Measurements from ENCODE around the gene PLEKHN1. TPM values are rescaled to one million over a fixed set of nuclear protein-coding genes. Genes with fewer than 3 reads are reported as not detected.

Gene PLEKHN1, protein sequence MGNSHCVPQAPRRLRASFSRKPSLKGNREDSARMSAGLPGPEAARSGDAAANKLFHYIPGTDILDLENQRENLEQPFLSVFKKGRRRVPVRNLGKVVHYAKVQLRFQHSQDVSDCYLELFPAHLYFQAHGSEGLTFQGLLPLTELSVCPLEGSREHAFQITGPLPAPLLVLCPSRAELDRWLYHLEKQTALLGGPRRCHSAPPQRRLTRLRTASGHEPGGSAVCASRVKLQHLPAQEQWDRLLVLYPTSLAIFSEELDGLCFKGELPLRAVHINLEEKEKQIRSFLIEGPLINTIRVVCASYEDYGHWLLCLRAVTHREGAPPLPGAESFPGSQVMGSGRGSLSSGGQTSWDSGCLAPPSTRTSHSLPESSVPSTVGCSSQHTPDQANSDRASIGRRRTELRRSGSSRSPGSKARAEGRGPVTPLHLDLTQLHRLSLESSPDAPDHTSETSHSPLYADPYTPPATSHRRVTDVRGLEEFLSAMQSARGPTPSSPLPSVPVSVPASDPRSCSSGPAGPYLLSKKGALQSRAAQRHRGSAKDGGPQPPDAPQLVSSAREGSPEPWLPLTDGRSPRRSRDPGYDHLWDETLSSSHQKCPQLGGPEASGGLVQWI
- not detected for polyA plus RNA-seq (2013, experiment 1 of 4)
- polyA plus RNA-seq (2013, experiment 2 of 4): 0.14 TPM
- polyA plus RNA-seq (2013, experiment 3 of 4): not detected
- 0.08 TPM for polyA plus RNA-seq (2013, experiment 4 of 4)

DNA sequence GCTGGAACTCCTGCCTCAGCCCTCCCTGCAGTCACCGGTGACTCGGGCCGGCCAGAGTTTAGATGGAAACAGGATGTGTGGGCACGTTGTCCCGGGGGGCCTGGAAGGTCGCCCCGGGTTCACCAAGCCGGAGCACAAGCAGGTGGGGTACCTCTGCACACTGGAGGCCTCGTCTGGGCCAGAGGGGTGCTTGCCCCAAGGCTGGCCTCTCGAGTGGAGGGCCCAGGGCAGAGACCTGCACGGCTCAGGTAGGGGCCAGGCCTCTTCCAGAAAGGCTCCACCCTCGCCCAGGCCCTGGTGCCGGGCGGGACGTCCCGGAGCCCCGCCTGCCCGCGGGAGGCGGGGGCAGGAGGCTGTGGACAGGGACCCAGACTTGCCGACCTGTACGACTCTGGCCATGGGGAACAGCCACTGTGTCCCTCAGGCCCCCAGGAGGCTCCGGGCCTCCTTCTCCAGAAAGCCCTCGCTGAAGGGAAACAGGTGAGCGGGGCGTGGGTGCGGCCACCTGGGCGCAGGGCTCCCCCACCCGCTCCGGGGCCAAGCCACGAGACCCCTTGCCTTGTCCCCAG lies at the start of gene PLEKHN1:
TSS of gene PLEKHN1 (plus strand) at position 348 of the 569 bp plus-strand sequence. CDS start at position 398, 50 bp downstream.
- peak within 1 kb of the TSS; percentile 36 for H3K4me3 ChIP-seq (ENCODE audit: insufficient read depth, low read depth, low read length)
- H3K27ac ChIP-seq (ENCODE audit: insufficient read depth, low read depth, low read length, poor library complexity, severe bottlenecking): no peak within 1 kb of the TSS
- H3K36me3 ChIP-seq (ENCODE audit: control insufficient read depth, insufficient read depth, low read length): peaks cover 5% of the 10 kb centered on the region
- peaks cover 9% of the 10 kb centered on the region for H3K4me1 ChIP-seq (ENCODE audit: control insufficient read depth, insufficient read depth, low read length)
- H3K9me3 ChIP-seq (ENCODE audit: control insufficient read depth, low read length): no peaks in the 10 kb centered on the region
- 23 to 24% methylated on average over 31 of the region's 31 CpGs for WGBS, 2 experiments
- H3K27me3 ChIP-seq (ENCODE audit: control insufficient read depth, insufficient read depth, low read length, poor library complexity, severe bottlenecking): peaks cover 67% of the 10 kb centered on the region

DNA sequence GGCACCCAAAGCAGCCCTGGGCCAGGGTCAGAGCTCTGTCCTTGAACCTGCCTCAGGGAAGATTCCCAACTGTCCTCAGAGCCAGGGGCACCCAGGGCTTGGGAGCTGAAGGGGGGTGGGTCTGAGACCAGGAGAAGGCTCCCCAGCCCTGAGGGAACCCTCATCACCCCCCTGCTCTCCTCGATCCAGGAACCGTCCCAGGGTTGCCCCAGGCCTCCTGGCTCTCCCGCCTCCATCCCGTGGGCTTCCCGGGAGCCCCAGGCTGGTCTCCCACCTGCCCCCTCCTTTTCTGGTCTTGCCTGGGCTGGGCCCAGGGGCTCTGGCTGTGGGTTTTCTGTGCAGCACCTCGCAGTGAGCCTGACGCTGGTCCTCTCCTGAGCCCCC lies 49.2 kb upstream of the PLEKHN1 start:
- Histone ChIP-seq H3K4me3 (ENCODE audit: insufficient read depth, low read depth, low read length) (no peak overlapping the region), H3K4me1 (ENCODE audit: control insufficient read depth, insufficient read depth, low read length) (peaks cover 8% of the 10 kb centered on the region), H3K27me3 (ENCODE audit: control insufficient read depth, insufficient read depth, low read length, poor library complexity, severe bottlenecking) (peaks cover 98% of the 10 kb centered on the region), H3K27ac (ENCODE audit: insufficient read depth, low read depth, low read length, poor library complexity, severe bottlenecking) (no peak overlapping the region), H3K36me3 (ENCODE audit: control insufficient read depth, insufficient read depth, low read length) (no peaks in the 10 kb centered on the region), H3K9me3 (ENCODE audit: control insufficient read depth, low read length) (no peaks in the 10 kb centered on the region)
- 69% methylated on average over 7 of the region's 7 CpGs for WGBS, 2 experiments

DNA sequence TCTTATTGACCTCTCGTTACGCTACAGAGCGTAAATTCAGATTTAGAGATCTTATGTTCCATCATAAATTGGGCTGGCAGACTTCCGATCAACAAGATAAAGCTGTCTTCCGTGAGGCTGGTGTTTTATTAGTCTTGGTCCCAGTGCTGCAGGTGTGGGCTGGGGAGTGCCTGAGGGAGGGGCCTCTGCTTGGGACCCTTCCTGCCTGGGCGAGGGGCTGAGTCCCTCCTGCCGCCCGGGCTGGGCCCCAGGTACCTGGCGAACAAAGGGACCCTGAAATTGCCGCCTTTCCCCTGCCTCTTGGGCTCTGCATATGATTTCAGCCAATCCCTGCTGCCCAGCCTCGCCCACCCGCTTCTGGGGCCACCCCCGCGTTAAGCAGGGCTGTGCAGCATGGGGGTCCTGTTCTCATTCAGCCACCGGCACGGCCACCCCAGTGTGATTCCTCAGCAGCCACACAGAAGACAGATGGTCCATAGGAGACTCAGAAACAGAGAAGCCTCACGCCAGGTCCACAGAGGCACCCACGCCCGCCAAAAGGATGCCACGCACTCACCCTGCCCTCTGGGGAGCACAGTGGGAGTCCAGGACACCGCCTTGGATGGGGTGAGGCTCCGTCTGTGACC lies 48.7 kb upstream of the PLEKHN1 start:
- 78 to 80% methylated on average over 22 of the region's 22 CpGs for WGBS, 2 experiments
- no peak overlapping the region for H3K27ac ChIP-seq (ENCODE audit: insufficient read depth, low read depth, low read length, poor library complexity, severe bottlenecking)
- H3K9me3 ChIP-seq (ENCODE audit: control insufficient read depth, low read length): no peaks in the 10 kb centered on the region
- peaks cover 98% of the 10 kb centered on the region for H3K27me3 ChIP-seq (ENCODE audit: control insufficient read depth, insufficient read depth, low read length, poor library complexity, severe bottlenecking)
- no peaks in the 10 kb centered on the region for H3K36me3 ChIP-seq (ENCODE audit: control insufficient read depth, insufficient read depth, low read length)
- peaks cover 9% of the 10 kb centered on the region for H3K4me1 ChIP-seq (ENCODE audit: control insufficient read depth, insufficient read depth, low read length)
- H3K4me3 ChIP-seq (ENCODE audit: insufficient read depth, low read depth, low read length): no peak overlapping the region

DNA sequence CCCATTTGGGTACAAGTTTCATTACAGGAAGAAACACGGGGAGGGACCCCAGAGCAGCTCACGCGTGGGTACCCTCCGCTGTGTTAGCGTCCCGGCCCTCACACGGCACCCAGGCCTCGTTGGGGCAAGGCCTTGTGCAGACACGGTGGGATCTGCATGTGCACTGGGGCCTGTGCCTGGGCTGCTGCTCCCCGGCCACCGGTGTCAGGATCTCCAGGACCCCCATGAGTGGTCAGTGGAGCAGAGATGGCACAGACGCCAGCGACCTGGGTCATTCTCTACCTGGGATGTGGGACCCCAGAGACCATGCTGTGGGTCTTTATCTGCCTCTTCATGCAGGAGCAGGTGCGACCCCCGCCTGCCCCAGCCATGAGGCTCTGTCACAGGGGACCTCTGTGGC lies 47.9 kb upstream of the PLEKHN1 start:
- peaks cover 98% of the 10 kb centered on the region for H3K27me3 ChIP-seq (ENCODE audit: control insufficient read depth, insufficient read depth, low read length, poor library complexity, severe bottlenecking)
- no peak overlapping the region for H3K27ac ChIP-seq (ENCODE audit: insufficient read depth, low read depth, low read length, poor library complexity, severe bottlenecking)
- H3K9me3 ChIP-seq (ENCODE audit: control insufficient read depth, low read length): no peaks in the 10 kb centered on the region
- H3K4me3 ChIP-seq (ENCODE audit: insufficient read depth, low read depth, low read length): no peak overlapping the region
- WGBS, 2 experiments: 89 to 93% methylated on average over 15 of the region's 15 CpGs
- no peaks in the 10 kb centered on the region for H3K36me3 ChIP-seq (ENCODE audit: control insufficient read depth, insufficient read depth, low read length)
- H3K4me1 ChIP-seq (ENCODE audit: control insufficient read depth, insufficient read depth, low read length): peaks cover 16% of the 10 kb centered on the region

DNA sequence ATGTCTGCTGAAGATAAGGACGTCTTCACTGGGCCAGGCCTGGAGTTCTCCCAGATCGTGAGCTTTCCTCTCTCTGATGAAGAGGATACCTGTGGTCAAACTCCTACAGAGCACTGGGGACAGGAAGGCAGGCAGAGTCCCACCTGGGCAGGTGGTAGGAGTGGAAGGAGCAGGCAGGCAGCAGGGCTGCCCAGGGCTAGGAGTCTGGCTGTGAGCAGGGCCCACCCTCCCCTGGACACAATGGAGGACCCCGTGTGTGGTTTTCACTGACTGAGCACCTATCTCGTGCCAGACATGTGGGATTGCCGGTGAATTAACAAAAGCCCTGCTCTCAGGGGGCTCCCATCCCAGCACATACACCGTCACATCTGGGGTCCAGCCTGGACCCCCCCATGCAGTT lies 47.4 kb upstream of the PLEKHN1 start:
- H3K27ac ChIP-seq (ENCODE audit: insufficient read depth, low read depth, low read length, poor library complexity, severe bottlenecking): no peak overlapping the region
- WGBS, 2 experiments: 87 to 89% methylated on average over 6 of the region's 6 CpGs
- H3K4me1 ChIP-seq (ENCODE audit: control insufficient read depth, insufficient read depth, low read length): peaks cover 19% of the 10 kb centered on the region
- H3K27me3 ChIP-seq (ENCODE audit: control insufficient read depth, insufficient read depth, low read length, poor library complexity, severe bottlenecking): peaks cover 99% of the 10 kb centered on the region
- no peak overlapping the region for H3K4me3 ChIP-seq (ENCODE audit: insufficient read depth, low read depth, low read length)
- H3K9me3 ChIP-seq (ENCODE audit: control insufficient read depth, low read length): no peaks in the 10 kb centered on the region
- no peaks in the 10 kb centered on the region for H3K36me3 ChIP-seq (ENCODE audit: control insufficient read depth, insufficient read depth, low read length)

DNA sequence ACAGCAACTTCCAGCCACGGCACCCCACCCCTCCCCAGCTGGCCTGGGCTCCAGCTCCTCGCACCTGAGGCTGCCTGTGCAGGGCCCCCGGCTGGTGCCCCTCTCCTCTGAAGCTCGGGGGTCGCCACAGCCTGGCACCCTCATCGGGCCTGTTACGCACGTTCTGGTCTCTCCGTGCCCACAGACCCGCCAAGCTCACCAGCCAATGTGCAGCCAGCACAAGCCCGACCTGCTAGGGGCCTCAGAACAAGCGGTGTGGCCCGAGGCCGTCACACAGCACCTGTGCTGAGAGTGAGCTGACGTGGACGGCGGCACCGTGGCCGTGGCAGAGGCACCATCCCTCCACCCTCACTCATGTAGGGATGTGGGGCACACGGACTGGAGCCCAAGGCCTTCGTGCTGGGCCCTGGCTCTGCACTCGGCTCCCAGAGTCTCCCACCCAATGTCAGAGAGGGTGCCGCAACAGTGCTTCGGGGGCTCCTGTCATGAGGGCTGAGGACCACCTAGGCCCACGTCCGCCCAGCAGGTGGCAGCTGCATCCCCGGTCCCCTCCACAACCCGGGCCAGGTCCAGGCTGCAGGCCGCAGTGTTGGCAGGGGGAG lies 46.9 kb upstream of the PLEKHN1 start:
- WGBS, 2 experiments: 86 to 87% methylated on average over 29 of the region's 29 CpGs
- Histone ChIP-seq H3K27me3 (ENCODE audit: control insufficient read depth, insufficient read depth, low read length, poor library complexity, severe bottlenecking) (peaks cover 99% of the 10 kb centered on the region), H3K9me3 (ENCODE audit: control insufficient read depth, low read length) (no peaks in the 10 kb centered on the region), H3K4me3 (ENCODE audit: insufficient read depth, low read depth, low read length) (no peak overlapping the region), H3K36me3 (ENCODE audit: control insufficient read depth, insufficient read depth, low read length) (no peaks in the 10 kb centered on the region), H3K4me1 (ENCODE audit: control insufficient read depth, insufficient read depth, low read length) (peaks cover 19% of the 10 kb centered on the region), H3K27ac (ENCODE audit: insufficient read depth, low read depth, low read length, poor library complexity, severe bottlenecking) (no peak overlapping the region)

DNA sequence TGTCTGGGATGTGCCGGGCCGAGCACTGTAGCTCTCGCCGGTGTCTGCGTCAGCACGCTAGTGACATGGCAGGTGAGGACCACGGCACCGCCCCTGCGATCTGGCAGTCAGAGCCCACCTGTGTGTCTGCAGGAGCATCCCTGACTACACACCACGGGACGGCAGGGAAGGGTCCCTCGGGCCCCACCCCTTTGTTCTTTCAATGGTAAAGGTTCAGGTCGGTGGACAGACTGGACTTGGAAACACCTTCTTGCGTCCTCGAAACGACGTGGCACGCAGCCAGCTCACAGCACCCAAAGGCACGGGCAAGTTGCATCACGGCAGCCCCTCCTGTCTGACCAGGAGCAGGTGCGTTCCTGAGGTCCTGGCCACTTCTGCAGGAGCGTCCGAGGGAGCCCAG lies 46.3 kb upstream of the PLEKHN1 start:
- peaks cover 19% of the 10 kb centered on the region for H3K4me1 ChIP-seq (ENCODE audit: control insufficient read depth, insufficient read depth, low read length)
- H3K27me3 ChIP-seq (ENCODE audit: control insufficient read depth, insufficient read depth, low read length, poor library complexity, severe bottlenecking): peaks cover 100% of the 10 kb centered on the region
- H3K9me3 ChIP-seq (ENCODE audit: control insufficient read depth, low read length): no peaks in the 10 kb centered on the region
- H3K4me3 ChIP-seq (ENCODE audit: insufficient read depth, low read depth, low read length): no peak overlapping the region
- no peak overlapping the region for H3K27ac ChIP-seq (ENCODE audit: insufficient read depth, low read depth, low read length, poor library complexity, severe bottlenecking)
- 81 to 82% methylated on average over 23 of the region's 23 CpGs for WGBS, 2 experiments
- H3K36me3 ChIP-seq (ENCODE audit: control insufficient read depth, insufficient read depth, low read length): no peaks in the 10 kb centered on the region

DNA sequence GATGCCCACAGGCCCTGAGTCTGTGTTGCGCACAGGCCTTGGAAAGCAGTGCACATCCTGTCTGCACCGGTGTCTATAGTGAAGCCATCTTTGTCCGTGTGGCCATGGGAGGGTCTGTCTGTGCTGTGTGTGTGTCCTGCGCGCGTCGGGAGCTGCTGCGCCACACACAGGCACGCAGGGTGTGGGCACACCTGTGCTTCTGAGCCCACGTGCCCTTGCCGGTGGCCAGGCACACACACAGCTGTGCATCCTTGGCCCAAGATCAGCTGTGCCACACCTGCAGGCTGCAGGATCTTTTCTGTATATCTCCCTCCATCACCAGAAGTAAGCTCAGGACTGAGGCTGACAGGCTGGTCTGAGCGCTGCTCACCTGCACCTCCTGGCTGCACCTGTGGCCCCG lies 45.8 kb upstream of the PLEKHN1 start:
- Histone ChIP-seq H3K9me3 (ENCODE audit: control insufficient read depth, low read length) (no peaks in the 10 kb centered on the region), H3K27me3 (ENCODE audit: control insufficient read depth, insufficient read depth, low read length, poor library complexity, severe bottlenecking) (peaks cover 100% of the 10 kb centered on the region), H3K4me1 (ENCODE audit: control insufficient read depth, insufficient read depth, low read length) (peaks cover 19% of the 10 kb centered on the region), H3K4me3 (ENCODE audit: insufficient read depth, low read depth, low read length) (peak overlapping the region; percentile 0), H3K36me3 (ENCODE audit: control insufficient read depth, insufficient read depth, low read length) (no peaks in the 10 kb centered on the region), H3K27ac (ENCODE audit: insufficient read depth, low read depth, low read length, poor library complexity, severe bottlenecking) (no peak overlapping the region)
- WGBS, 2 experiments: 55 to 56% methylated on average over 13 of the region's 13 CpGs

DNA sequence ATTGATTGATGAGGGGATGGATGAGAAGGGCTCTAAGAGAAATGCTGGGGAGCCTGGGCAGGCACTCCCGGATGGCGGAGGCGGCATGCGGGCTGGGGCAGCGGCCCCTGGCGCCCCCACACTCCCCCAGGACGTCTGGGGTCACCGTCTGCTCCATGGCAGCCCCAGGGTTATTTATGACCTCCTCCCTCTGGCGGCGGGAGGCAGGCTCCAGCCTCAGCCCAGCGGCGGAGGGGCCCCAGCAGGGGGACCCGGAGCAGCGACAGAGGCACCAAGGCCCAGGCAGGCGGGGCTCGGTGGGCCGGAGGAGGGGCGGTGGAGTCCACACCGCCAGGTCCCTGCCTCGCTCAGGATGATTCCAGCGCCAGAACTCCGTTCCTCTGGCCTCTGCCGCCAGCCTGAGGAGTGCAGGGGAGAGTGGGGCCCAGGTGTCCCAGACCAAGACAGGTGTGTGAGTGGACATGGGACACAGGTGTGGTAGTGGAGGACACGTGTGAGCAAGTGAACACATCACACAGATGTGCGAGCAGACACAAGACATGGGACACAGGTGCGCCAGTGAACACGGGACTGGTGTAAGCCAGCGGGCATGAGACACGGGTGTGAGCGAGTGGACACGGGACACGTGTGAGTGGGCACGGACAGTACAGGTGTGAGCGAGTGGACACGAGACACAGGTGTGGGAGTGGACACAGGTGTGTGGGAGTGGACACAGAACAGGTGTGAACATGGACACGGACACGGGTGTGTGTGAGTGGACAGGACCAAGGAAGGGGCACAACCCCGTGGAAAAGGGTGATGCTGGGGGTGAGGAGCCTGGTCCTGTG lies 45.1 kb upstream of the PLEKHN1 start:
- Histone ChIP-seq H3K27ac (ENCODE audit: insufficient read depth, low read depth, low read length, poor library complexity, severe bottlenecking) (no peak overlapping the region), H3K27me3 (ENCODE audit: control insufficient read depth, insufficient read depth, low read length, poor library complexity, severe bottlenecking) (peaks cover 100% of the 10 kb centered on the region), H3K9me3 (ENCODE audit: control insufficient read depth, low read length) (no peaks in the 10 kb centered on the region), H3K4me1 (ENCODE audit: control insufficient read depth, insufficient read depth, low read length) (peaks cover 24% of the 10 kb centered on the region), H3K4me3 (ENCODE audit: insufficient read depth, low read depth, low read length) (peak overlapping the region; percentile 0), H3K36me3 (ENCODE audit: control insufficient read depth, insufficient read depth, low read length) (no peaks in the 10 kb centered on the region)
- 31 to 32% methylated on average over 38 of the region's 38 CpGs for WGBS, 2 experiments
